ENCODE results near the gene RAD51B.

RAD51B gene

GRCh38 chr14:68376067-68376779, 556.6 kb downstream of the RAD51B start:
- H3K27ac ChIP-seq, result no peak overlapping the region
- TF ChIP-seq CTCF (conservative IDR thresholded peaks at IDR 0.05) (no peak), ZFX (IDR thresholded peaks at IDR 0.05) (no peak)

- H3K27ac ChIP-seq, result no peak overlapping the region
- TF ChIP-seq ZFX (IDR thresholded peaks at IDR 0.05) (no peak), CTCF (conservative IDR thresholded peaks at IDR 0.05) (no peak)
Observed at GRCh38 chr14:68377006-68377405, 557.4 kb downstream of the RAD51B start.

- no peak for TF ChIP-seq CTCF (conservative IDR thresholded peaks at IDR 0.05)
- no peak for TF ChIP-seq ZFX (IDR thresholded peaks at IDR 0.05)
- no peak overlapping the region for H3K27ac ChIP-seq
Observed at GRCh38 chr14:68377459-68377858, 557.9 kb downstream of the RAD51B start.

- TF ChIP-seq CTCF (conservative IDR thresholded peaks at IDR 0.05) (no peak), ZFX (IDR thresholded peaks at IDR 0.05) (no peak)
- H3K27ac ChIP-seq, result no peak overlapping the region
Observed at GRCh38 chr14:68379510-68380328, 560.1 kb downstream of the RAD51B start.

GRCh38 chr14:68380329-68380741, 560.8 kb downstream of the RAD51B start:
- TF ChIP-seq CTCF (conservative IDR thresholded peaks at IDR 0.05), result no peak
- H3K27ac ChIP-seq, result no peak overlapping the region

GRCh38 chr14:68384335-68384734, 564.8 kb downstream of the RAD51B start:
- TF ChIP-seq CTCF (conservative IDR thresholded peaks at IDR 0.05) (no peak), ZFX (IDR thresholded peaks at IDR 0.05) (no peak)
- H3K27ac ChIP-seq, result no peak overlapping the region

- TF ChIP-seq ZFX (IDR thresholded peaks at IDR 0.05) (no peak), CTCF (conservative IDR thresholded peaks at IDR 0.05) (no peak)
Observed at GRCh38 chr14:68384881-68385280, 565.3 kb downstream of the RAD51B start.

More at GRCh38 chr14:68384881-68385280, 565.3 kb downstream of the RAD51B start:
- H3K27ac ChIP-seq, result no peak overlapping the region

Measured in C4-2B (cell line).